Right atrium auricular region (tissue), 2 donors: ENCODE measurements around the gene CIAPIN1. TPM values are rescaled to one million over a fixed set of nuclear protein-coding genes. Genes with fewer than 3 reads are reported as not detected.

Experiments used
- DNase-seq: peaks from one replicate; pipeline ENCODE4 v3.0.0-alpha.2; 2019; ENCODE audit warnings: low spot score
- H3K27ac ChIP-seq, 2 donors: fragments of 200-600 bp; sonication (generic); 1 replicate in 1 of 2; 2 replicates in 1 of 2; pipeline ENCODE4 v1.5.1; 2016 to 2019
- H3K27me3 ChIP-seq, 2 donors: fragments of 200-600 bp; sonication (generic); one replicate each; pipeline versions ENCODE4 v1.5.1 to v1.6.0; 2017 to 2019
- H3K36me3 ChIP-seq: fragments of 200-600 bp; sonication (generic); one replicate; pipeline ENCODE4 v1.5.1; 2016
- H3K4me1 ChIP-seq, 2 donors: fragments of 200-600 bp; sonication (generic); one replicate each; pipeline versions ENCODE4 v1.5.1 to v1.6.0; 2017 to 2019
- H3K4me3 ChIP-seq, 2 donors: fragments of 200-600 bp; sonication (generic); 1 replicate in 1 of 2; 2 replicates in 1 of 2; pipeline ENCODE4 v1.5.1; 2017 to 2019; ENCODE audit warnings: mild to moderate bottlenecking in 1 of 2, moderate library complexity in 1 of 2
- H3K9me3 ChIP-seq, 2 donors: fragments of 200-600 bp; sonication (generic); one replicate each; pipeline ENCODE4 v1.5.1; 2019
- total RNA-seq, 2 donors: library from RNA; depleted of rRNA; stranded (reverse); fragments of >200 nt; gene quantifications; one replicate each; pipeline ENCODE4 v1.1.0, GENCODE V29; 2016
- TF ChIP-seq, protein P1 (sequence below), 2 donors: fragments of 200-600 bp; sonication (generic); IDR thresholded peaks; one replicate each; pipeline ENCODE4 v1.5.1; 2019; ENCODE audit warnings: antibody characterized with exemption in 2 of 2

Gene CIAPIN1
- total RNA-seq, 2 donors from 2014 or later: 33.0 to 34.4 TPM

DNA sequence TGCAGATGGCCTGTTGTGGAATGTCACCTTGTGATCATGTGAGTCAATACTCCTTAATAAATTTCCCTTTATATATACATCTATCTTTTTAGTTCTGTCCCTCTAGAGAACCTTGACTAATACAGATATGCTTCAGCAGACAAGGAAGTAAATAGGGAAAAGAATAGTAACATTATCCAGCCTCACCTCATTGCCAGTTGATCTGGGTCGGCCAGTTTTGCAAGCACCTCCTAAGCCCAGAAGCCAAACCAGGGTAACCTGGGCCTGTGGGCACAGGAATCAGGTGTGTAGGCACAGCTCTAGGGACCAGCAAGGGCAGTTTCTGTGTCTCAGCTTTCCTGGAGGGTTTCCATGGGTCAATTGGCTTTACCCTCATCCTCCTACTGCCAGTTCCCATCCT, 54.5 kb downstream of the CIAPIN1 start:
- no peaks in the 10 kb centered on the region for H3K27me3 ChIP-seq
- no peak for DNase-seq
- no peaks in the 10 kb centered on the region for H3K9me3 ChIP-seq
- no peak overlapping the region for H3K27ac ChIP-seq
- H3K36me3 ChIP-seq: no peaks in the 10 kb centered on the region
- H3K4me1 ChIP-seq: peaks cover 0 to 10% of the 10 kb centered on the region in 2 donors
- H3K4me3 ChIP-seq: no peak overlapping the region
- TF ChIP-seq, protein P1, sequence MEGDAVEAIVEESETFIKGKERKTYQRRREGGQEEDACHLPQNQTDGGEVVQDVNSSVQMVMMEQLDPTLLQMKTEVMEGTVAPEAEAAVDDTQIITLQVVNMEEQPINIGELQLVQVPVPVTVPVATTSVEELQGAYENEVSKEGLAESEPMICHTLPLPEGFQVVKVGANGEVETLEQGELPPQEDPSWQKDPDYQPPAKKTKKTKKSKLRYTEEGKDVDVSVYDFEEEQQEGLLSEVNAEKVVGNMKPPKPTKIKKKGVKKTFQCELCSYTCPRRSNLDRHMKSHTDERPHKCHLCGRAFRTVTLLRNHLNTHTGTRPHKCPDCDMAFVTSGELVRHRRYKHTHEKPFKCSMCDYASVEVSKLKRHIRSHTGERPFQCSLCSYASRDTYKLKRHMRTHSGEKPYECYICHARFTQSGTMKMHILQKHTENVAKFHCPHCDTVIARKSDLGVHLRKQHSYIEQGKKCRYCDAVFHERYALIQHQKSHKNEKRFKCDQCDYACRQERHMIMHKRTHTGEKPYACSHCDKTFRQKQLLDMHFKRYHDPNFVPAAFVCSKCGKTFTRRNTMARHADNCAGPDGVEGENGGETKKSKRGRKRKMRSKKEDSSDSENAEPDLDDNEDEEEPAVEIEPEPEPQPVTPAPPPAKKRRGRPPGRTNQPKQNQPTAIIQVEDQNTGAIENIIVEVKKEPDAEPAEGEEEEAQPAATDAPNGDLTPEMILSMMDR (IDR thresholded peaks at IDR 0.05): no peak

DNA sequence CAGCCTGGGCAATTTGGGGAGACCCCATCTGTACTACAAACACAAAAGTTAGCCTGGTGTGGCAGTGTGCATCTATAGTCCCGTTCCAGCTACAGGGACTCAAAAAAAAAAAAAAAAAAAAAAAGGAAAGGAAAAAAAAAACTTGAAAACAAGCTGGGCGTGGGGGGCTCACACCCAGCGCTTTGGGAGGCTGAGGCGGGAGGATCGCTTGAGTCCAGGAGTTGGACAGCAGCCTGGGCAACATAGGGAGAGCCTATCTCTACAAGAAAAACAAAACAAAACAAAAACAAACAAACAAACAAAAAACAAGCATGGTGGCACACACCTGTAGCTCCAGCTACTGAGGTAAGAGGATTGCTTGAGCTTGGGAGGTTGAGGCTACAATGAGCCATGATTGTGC, 55.5 kb downstream of the CIAPIN1 start:
- H3K27me3 ChIP-seq: no peaks in the 10 kb centered on the region
- no peak for DNase-seq
- H3K9me3 ChIP-seq: no peaks in the 10 kb centered on the region
- H3K4me3 ChIP-seq: no peak overlapping the region
- no peak overlapping the region for H3K27ac ChIP-seq
- H3K4me1 ChIP-seq: peaks cover 0 to 15% of the 10 kb centered on the region in 2 donors
- H3K36me3 ChIP-seq: no peaks in the 10 kb centered on the region
- TF ChIP-seq, protein P1 (IDR thresholded peaks at IDR 0.05): no peak

DNA sequence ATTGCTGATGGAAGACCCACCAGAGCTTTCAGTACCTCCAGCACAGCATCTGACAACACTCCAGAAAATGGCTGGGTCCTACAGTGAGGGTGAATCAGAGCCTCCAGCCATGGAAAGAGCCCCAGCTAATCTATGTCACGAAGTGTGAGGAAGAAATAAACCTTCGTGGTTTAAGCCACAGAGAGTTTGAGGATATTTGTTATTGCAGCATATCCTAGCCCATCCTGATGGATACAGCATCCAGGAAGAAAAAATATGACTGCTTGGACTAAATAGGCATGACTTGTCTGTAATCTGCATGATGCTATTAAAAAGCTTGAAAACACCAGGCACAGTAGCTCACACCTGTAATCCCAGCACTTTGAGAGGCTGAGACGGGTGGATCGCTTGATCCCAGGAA, 55.9 kb downstream of the CIAPIN1 start:
- Histone ChIP-seq H3K36me3 (no peaks in the 10 kb centered on the region), H3K9me3 (no peaks in the 10 kb centered on the region), H3K27me3 (no peaks in the 10 kb centered on the region), H3K4me3 (no peak overlapping the region), H3K4me1 (peaks cover 0 to 18% of the 10 kb centered on the region in 2 donors), H3K27ac (no peak overlapping the region)
- no peak for DNase-seq
- TF ChIP-seq, protein P1 (IDR thresholded peaks at IDR 0.05): no peak

GRCh38 chr16:57390636-57391295, 56.4 kb downstream of the CIAPIN1 start:
- Histone ChIP-seq H3K36me3 (no peaks in the 10 kb centered on the region), H3K4me1 (peaks cover 0 to 22% of the 10 kb centered on the region in 2 donors), H3K27ac (no peak overlapping the region), H3K9me3 (no peaks in the 10 kb centered on the region), H3K27me3 (no peaks in the 10 kb centered on the region), H3K4me3 (no peak overlapping the region)
- DNase-seq: no peak
- TF ChIP-seq, protein P1 (IDR thresholded peaks at IDR 0.05): no peak

GRCh38 chr16:57389087-57389468, 58.1 kb downstream of the CIAPIN1 start:
- TF ChIP-seq, protein P1 (IDR thresholded peaks at IDR 0.05): no peak
- H3K4me3 ChIP-seq: no peak overlapping the region
- DNase-seq: no peak

More at GRCh38 chr16:57389087-57389468, 58.1 kb downstream of the CIAPIN1 start:
- H3K36me3 ChIP-seq: no peaks in the 10 kb centered on the region
- no peaks in the 10 kb centered on the region for H3K27me3 ChIP-seq
- no peaks in the 10 kb centered on the region for H3K9me3 ChIP-seq
- no peak overlapping the region for H3K27ac ChIP-seq
- H3K4me1 ChIP-seq: peaks cover 0 to 31% of the 10 kb centered on the region in 2 donors
